Astrocyte of the spinal cord (primary cell): ENCODE data around the gene PTK7.

Experiments
- DNase-seq: peaks from one replicate; pipeline ENCODE4 v3.0.0; 2011; ENCODE audit warnings: low read depth, low spot score
- H3K4me3 ChIP-seq: 2 replicates; pipeline ENCODE4 v1.5.1; 2011; ENCODE audit warnings: low read depth, mild to moderate bottlenecking, low read length, moderate library complexity
- in situ Hi-C: cut with HindIII; loops from 2 replicates; pipeline ENCODE4 v1.10.0; 2017; ENCODE audit warnings: low sequenced_read_pairs
- TF ChIP-seq, protein P1 (sequence below): IDR thresholded peaks from 2 replicates; pipeline ENCODE4 v1.5.1; 2012; ENCODE audit warnings: low read depth, mild to moderate bottlenecking, low read length, inconsistent platforms

The PTK7 gene

DNA sequence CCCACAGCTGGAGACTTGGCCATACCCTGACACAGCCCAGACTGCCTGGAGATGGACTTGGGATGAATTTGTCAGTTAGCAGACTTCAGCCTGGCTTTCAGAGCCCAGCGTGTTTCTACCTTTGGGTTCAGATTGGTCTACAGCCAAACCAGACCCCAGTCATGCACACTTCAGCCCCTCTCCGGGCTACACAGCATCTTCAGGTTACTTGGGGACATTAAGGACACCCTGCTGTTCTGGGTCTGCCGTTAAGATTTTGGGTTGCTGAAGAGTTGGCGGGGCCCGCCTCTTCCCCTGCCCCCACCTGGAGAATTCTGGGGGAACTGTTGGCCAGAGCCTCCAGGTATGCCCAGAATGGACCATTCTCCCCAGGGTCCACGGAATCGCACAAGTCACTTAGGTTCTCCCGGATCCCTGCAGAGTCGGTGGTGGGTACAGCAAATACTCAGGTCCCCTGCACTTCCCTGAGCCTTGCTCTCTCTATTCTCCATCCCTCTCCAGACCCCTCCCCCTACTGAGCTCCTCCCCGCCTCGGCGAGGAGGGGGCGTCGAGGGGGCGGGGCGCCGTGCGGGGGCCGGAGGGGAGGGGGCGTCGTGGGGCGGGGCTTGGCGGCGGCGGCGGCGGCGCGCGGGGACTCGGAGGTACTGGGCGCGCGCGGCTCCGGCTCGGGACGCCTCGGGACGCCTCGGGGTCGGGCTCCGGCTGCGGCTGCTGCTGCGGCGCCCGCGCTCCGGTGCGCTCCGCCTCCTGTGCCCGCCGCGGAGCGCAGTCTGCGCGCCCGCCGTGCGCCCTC lies at the start of gene PTK7:
PTK7 (plus strand) TSS at position 645 of the 794 bp plus-strand sequence. CDS start 175 bp downstream, outside the sequence.
- DNase-seq: peak; percentile 72
- TF ChIP-seq, protein P1, sequence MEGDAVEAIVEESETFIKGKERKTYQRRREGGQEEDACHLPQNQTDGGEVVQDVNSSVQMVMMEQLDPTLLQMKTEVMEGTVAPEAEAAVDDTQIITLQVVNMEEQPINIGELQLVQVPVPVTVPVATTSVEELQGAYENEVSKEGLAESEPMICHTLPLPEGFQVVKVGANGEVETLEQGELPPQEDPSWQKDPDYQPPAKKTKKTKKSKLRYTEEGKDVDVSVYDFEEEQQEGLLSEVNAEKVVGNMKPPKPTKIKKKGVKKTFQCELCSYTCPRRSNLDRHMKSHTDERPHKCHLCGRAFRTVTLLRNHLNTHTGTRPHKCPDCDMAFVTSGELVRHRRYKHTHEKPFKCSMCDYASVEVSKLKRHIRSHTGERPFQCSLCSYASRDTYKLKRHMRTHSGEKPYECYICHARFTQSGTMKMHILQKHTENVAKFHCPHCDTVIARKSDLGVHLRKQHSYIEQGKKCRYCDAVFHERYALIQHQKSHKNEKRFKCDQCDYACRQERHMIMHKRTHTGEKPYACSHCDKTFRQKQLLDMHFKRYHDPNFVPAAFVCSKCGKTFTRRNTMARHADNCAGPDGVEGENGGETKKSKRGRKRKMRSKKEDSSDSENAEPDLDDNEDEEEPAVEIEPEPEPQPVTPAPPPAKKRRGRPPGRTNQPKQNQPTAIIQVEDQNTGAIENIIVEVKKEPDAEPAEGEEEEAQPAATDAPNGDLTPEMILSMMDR: no peak
- peak within 1 kb of the TSS; percentile 91 for H3K4me3 ChIP-seq
- in situ Hi-C loops: no loop called here

DNA sequence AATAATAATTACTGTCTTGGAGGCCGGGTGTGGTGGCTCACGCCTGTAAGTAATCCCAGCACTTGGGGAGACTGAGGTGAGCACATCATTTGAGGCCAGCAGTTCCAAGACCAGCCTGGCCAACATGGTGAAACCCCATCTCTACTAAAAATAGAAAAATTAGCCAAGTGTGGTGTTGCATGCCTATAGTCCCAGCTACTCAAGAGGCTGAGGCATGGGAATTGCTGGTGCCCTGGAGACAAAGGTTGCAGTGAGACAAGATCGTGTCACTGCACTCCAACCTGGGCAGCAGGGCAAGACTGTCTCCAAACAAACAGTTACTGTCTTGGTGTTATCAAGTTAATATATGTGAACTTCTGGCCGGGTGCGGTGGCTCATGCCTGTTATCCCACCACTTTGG lies 49.7 kb upstream of the PTK7 start:
- no peak overlapping the region for H3K4me3 ChIP-seq
- in situ Hi-C loops: no loop called here
- TF ChIP-seq, protein P1: no peak
- DNase-seq: no peak

DNA sequence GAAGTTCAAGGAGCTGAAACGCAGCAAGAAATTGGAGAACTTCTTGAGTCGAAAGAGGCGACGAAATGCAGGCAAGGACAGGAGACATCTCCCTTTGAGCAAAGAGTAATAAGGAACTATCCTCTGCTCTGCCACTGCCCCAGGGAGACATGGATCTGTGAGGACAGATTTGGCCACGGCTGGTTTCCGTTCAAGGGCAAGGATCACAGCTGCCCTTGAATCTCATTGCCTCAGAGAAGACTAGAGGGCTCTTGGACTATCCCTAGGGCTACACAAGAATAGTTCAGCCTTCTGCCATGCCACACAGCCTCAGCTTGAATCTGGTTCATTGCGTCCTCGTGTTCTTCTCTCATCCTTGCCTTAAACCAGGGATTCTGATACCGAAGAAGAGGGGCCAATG lies 47.0 kb upstream of the PTK7 start:
- TF ChIP-seq, protein P1: no peak
- in situ Hi-C loops: no loop called here

DNA sequence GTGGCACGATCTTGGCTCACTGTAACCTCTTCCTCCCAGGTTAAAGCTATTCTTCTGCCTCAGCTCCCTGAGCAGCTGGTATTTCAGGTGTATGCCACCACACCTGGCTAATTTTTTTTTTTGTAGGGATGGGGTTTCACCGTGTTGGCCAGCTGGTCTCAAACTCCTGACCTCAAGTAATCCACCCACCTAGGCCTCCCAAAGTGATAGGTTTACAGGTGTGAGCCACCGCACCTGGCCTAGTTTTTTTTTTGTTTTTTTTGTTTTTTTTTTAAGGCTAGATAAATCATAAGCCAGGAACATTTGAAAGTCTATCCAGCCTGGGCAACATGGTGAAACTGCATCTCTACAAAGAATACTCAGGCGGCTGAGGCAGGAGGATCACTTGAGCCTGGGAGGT lies 43.8 kb upstream of the PTK7 start:
- no peak overlapping the region for H3K4me3 ChIP-seq
- TF ChIP-seq, protein P1: no peak
- in situ Hi-C loops: no loop called here
- no peak for DNase-seq

More for the DNA sequence above, 47.0 kb upstream of the PTK7 start:
- no peak for DNase-seq
- H3K4me3 ChIP-seq: no peak overlapping the region

DNA sequence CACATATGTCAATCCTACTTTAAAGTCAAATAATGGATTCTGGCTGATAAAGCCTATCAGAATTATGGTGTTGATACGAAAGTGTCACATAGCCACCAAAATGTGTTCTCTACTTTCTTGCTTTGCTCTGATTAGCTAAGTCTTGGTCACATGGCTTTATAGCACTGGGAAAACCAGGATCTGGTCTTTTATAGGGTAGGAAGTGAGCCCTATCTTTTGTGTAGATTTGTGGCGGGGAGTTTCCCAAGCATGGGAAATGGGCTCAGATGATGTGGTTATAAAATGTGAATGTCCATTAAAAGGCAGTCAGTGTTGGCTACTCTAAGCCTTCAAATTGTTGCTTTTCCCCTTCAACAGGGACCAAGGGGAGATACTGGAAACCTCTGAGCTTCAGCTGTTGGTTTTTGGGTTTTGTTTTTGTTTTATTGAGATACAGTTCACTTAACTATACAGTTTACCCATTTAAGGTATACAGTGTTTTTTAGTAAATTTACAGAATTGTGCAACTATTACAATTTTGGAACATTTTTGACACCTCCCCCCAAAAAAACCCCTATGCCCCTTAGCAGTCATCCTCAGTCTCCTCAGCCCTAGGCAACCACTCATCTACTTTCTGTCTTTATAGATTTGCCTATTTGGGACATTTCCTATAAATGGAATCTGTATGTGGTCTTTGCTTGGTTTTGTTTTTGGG lies 42.5 kb upstream of the PTK7 start:
- in situ Hi-C loops: no loop called here
- DNase-seq: no peak
- H3K4me3 ChIP-seq: no peak overlapping the region
- TF ChIP-seq, protein P1: no peak

DNA sequence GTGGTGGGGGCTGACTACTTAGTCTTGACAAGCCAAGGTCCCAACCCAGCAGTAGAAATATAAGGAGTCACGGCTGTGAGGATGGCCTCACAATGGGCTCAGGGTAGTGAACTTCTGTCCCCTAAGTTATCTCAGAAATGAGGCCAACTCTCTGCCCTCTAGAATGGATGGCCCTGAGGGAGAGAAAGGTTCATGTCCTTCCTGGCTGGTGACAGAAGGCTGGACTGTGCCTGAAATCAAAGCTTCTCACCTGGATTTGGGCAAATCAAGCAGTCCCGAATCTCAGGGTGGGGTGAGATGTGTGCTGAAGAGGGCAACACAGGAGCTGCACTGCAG lies 42.0 kb upstream of the PTK7 start:
- no peak for DNase-seq
- no peak overlapping the region for H3K4me3 ChIP-seq
- TF ChIP-seq, protein P1: no peak
- in situ Hi-C loops: no loop called here
